Fibroblast of skin of right biceps (primary cell): ENCODE data around the gene RHNO1.

Experiments
- DNase-seq: peaks from one replicate; pipeline ENCODE4 v3.0.0-alpha.2; 2013

The RHNO1 gene

DNA sequence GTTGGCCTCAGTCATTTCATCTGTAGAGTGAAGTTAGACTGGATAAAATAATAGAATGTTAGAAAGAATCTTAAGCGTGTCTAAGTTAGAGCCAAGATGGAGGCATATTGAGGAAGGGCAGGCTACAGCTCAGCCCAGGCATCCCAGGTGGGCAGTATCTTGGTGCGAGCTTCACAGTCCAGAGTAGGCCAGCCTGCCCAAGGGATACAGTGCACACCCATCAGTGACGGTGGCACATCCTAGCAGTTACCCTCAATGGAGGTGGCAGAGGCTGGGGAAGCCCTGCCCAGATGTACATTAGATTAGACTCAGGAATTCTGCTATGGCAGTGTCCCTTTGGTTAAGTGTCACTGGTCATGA, 35.2 kb downstream of the RHNO1 start:
- DNase-seq: no peak

GRCh38 chr12:2919249-2919648, 42.2 kb downstream of the RHNO1 start:
- no peak for DNase-seq

DNA sequence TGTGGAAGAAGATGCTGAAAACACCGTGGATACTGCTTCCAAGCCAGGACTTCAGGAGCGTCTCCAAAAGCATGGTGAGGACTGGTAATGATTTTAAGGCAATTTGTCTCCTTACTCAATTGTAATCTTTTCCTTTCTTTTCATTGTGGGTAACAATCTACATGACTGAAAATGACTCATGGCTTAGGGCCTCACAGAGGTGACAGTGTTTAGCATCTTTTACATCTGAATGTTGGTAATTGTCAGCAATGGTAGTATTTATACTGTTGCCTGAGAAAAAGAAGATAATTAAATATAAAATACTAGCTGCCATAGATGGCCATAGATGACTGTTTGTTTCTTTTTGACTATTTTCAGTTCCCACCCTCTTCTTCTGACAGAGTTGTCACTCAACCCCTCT, 45.3 kb downstream of the RHNO1 start:
- peak; percentile 56 for DNase-seq

DNA sequence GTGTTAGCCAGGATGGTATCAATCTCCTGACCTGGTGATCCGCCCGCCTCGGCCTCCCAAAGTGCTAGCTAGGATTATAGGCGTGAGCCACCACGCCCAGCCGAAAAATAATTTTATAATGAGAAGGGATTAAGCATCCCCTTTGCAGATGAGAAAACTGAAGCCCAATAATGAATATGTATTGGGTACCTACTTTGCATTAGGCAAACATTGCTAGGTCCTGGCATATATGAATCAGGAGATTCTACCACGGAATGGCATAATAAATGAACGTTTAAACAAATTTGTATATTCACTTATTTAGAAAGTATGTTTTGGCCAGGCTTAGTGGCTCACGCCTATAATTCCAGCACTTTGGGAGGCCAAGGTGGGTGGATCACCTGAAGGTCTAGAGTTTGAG, 46.0 kb downstream of the RHNO1 start:
- no peak for DNase-seq

DNA sequence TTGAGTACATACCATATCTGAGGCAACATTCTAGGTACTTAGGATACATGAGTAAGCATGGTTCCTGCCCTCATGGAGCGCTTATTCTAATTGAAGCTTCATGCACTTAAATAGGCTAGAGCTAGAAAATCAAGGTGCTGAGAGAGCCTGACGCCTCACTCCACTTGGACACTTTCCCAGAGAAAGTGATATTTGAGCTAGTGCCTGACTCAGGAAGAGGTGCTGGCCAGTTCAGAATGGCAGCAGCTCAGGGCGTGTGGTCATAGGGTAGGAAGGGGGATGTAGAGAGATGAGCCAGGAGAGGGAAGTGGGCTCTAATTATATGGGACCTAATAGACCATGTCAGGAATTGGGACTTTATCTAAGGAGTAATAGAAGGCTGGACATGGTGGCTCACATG, 47.0 kb downstream of the RHNO1 start:
- peak; percentile 42 for DNase-seq

DNA sequence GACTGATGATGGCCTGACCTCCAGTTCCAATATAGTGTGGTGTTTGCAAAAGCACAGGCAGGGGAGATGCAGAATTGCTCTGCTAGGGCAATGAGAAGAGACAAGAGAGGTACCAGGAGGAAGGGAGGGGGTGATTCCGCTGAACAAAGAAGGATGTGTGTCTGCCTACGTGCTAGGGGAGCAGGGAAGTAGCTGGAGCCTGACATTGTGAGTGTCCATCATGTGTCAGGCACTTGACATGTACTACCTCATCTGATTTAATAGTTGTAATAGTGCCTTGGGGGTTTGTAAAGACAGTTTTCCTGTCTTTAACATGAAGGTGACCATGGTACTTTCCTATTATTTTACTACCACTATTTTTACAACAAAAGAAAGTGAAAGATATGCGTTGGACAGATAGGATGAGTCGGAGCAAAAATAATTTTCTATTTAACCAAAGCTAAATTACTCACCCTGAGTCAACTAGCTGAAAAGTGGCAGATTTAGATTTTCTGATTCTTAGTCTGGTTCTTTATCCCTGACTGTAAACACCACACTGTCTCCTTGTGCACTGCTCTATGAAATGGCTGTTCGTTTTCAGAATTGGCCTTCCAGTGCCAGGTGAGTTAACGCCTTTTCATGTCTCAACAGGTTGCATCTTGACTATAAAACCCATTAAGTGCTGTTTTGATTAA, 48.4 kb downstream of the RHNO1 start:
- DNase-seq: peak; percentile 30

- no peak for DNase-seq
Measured at GRCh38 chr12:2930865-2931264, 53.8 kb downstream of the RHNO1 start.

DNA sequence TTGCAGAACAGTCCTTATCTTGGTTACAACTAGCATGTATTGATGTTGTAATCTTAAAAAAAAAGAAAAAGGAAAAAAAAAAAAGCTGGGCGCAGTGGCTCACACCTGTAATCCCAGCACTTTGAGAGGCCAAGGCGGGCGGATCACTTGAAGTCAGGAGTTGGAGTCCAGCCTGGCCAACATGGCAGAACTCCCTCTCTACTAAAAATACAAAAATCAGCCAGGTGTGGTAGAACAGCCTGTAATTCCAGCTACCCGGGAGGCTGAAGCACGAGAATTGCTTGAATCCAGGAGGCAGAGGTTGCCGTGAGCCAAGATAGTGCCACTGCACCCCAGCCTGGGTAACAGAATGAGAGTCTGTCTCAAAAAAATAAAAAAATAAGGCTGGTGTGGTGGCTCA, 56.6 kb downstream of the RHNO1 start:
- DNase-seq: no peak

DNA sequence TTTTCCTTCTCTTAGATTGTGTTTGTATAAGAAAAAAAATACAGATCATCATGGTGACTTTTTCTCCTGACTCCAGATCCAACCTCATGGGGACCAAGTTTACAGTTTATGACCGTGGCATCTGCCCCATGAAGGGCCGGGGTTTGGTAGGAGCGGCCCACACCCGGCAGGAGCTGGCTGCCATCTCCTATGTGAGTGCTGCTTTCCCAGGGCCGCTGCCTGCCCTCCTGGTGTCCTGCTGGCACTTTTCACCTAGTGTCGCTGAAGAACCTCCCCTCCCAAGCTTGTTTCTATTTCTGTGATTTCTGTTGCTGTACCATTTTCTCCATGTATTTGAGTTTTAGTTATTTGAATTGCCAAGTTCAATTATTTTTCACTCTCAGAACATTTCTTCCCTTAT, 57.3 kb downstream of the RHNO1 start:
- DNase-seq: no peak

GRCh38 chr12:2936301-2936700, 59.3 kb downstream of the RHNO1 start:
- no peak for DNase-seq

- DNase-seq: no peak
Measured at GRCh38 chr12:2937500-2937899, 60.5 kb downstream of the RHNO1 start.
